Spleen (tissue), 7 donors: ENCODE results near the gene ZNF70.

Source experiments
- CTCF ChIP-seq, 11 experiments: fragments of 200-600 bp in 7 of 11; fragments of 450-650 bp in 4 of 11; sonication (generic) in 4 of 11; IDR thresholded peaks in 8 of 11; conservative IDR thresholded peaks in 3 of 11; 1 replicate in 7 of 11; 2 replicates in 4 of 11; pipeline versions ENCODE4 v1.4.0 to v1.8.0; 2016 to 2021; ENCODE audit warnings: antibody characterized with exemption in 11 of 11, inconsistent platforms in 4 of 11, mild to moderate bottlenecking in 1 of 11
- POLR2AphosphoS5 ChIP-seq, 3 donors: sonication (generic); formaldehyde crosslinking; IDR thresholded peaks; one replicate each; pipeline ENCODE4 v1.5.1; 2017; ENCODE audit warnings: antibody characterized with exemption in 3 of 3
- donor health status: DM: no; HTN: no; CAD: no; lungs with moderate emphysema.
- donor health status: DM: no; HTN: no; CAD: no.
- donor health status: DM: no; HTN: no; CAD: no.

GRCh38 chr22:23716811-23717801, 33.8 kb downstream of the ZNF70 start:
- TF ChIP-seq CTCF (IDR thresholded peaks at IDR 0.05 in 8 of 11, conservative IDR thresholded peaks at IDR 0.05 in 3 of 11) (peak in 3 of 11 experiments; percentile 15 to 25 (median 16)), POLR2AphosphoS5 (IDR thresholded peaks at IDR 0.05) (peak; percentile 97 to 98 (median 98))
